MV-4-11 (cell line): Measurements from ENCODE around the gene MYH7.
"Not testable (repeated sequence)": the region's sequence is repeated elsewhere in the genome, so short reads cannot be mapped to it uniquely, and the experiment has no call there.

Source experiments
- DNase-seq: peaks from one replicate; lab custom pipeline; 2025; lab: John Stamatoyannopoulos, UW

Gene MYH7

GRCh38 chr14:23406725-23407355 is 28.6 kb downstream of the MYH7 start:
- no peak for DNase-seq

- DNase-seq, result no peak
Observed at GRCh38 chr14:23406244-23406643, 29.2 kb downstream of the MYH7 start.

DNA sequence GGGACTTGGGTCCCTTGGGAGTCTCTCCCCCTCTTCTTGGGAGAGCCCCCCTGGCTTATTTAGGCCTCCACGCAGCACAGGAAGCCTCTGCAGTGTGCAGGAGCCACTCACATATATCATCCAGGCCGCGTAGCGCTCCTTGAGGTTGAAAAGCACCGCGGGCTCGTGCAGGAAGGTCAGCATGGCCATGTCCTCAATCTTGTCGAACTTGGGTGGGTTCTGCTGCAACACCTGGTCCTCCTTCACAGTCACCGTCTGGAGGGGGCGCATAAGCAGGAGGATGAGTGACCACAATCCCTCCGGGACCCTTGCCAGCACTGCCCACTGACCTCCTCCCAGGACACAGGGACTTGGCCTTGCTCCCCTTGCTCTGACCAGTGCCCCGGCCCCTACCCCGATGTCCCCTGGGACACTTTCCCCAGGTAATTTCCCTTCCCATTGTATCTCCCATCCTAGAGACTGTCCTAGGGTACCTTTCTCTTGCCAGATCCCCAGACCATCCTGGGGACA is 29.9 kb downstream of the MYH7 start:
- no peak for DNase-seq

DNA sequence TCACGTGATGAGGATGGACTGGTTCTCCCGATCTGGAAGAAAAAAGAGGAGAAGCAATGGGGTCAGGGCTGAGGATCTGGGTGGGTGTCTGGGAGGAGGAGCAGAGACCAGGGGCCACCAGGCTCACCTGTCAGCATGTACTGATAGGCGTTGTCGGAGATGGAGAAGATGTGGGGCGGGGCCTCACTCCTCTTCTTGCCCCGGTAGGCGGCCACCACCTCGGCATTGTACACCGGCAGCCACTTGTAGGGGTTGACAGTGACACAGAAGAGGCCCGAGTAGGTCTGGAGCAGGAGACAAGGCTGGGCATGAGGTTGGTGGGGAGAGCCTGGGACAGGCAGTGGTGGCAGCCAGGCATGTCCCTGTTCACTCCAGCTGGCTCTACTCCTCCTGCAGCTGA is 30.4 kb downstream of the MYH7 start:
- DNase-seq, result no peak

DNA sequence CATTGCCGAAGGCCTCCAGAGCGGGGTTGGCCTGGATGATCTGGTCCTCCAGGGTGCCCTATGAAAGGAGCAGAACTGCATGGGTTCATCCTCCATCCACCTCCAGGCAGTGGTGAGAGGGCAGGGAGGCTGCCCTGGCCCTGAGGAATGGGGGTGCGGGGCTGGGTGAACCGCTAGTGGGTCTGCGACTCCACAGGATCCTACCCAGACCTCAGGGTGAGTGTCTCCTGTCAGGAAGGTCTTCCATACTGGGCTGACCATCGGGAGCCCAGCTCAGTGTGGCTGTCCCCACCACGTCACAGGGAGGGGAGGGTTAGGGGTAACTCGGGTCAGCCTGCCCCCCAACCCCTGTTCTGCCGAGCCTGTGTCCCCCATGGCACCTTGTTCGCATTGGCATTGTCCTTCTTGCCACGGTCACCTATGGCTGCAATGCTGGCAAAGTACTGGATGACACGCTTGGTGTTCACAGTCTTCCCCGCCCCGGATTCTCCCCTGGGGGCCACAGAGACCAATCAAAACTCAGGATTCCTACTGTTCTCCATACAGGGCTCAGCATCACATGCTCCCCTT is 31.0 kb downstream of the MYH7 start:
- DNase-seq, result no peak

DNA sequence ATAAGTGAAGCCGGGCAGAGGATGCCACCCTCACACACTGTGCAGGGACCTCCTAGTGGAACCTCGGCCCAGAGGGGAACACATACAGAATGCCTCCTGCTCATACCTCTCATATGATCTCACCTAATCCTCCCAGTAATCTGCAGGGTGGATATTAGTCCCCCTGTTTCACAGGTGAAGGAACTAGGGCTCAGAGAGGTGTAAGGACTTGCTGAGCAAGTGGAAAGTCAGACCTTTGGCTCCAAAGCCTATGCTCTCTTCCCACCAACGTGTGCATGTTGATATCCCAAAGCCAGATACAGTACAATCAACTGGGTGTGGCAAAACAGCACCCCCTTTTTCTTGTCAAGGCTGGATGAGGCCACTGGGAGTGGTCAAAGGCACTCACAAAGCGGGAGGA is 31.6 kb downstream of the MYH7 start:
- no peak for DNase-seq

GRCh38 chr14:23403139-23403438 is 32.4 kb downstream of the MYH7 start:
- no peak for DNase-seq

- peak; percentile 8 for DNase-seq
Observed at GRCh38 chr14:23402296-23403138, 32.9 kb downstream of the MYH7 start.

- peak; percentile 70 for DNase-seq
Observed at GRCh38 chr14:23401291-23401690, 34.2 kb downstream of the MYH7 start.

- peak; percentile 57 for DNase-seq
Observed at GRCh38 chr14:23400496-23401149, 34.8 kb downstream of the MYH7 start.

DNA sequence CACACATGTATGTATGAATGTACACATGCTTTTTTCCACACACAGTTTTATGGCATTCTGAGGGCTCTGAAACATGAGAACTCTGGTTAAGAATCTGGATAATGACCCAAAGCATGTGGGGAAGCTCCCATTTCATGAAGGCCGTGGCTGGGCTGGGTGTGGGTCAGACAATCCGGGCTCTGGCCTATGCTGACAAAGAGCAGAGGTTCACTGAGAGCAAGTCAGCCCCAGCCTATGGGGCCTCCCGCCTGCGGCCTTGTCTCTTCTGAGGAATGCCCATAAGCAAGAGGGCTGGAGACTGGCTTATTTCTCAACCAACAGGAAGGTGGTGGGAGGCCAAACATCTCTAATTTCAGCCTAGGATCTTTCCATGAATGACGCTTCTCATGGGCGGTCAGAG is 35.9 kb downstream of the MYH7 start:
- no peak for DNase-seq

DNA sequence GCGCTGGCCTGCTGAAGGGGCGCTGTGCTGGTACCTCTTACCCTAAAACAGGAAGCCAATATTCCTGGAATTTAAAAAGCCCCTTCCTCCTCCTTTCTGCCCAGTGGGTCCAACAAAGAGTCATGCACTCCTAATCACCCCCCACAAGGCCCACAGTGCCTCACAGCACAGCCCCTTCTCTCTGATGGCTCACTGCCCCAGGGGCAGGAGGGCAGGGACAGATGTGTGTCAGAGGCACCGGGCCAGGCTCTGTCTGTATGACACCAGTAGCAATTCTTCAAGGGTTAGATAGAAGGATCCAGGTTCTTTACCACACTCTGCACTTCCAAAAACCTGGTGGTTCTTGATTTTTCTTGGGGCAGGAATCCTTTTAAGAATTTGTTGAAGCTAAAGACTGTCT is 36.3 kb downstream of the MYH7 start:
- DNase-seq, result no peak

GRCh38 chr14:23398348-23398747 is 37.1 kb downstream of the MYH7 start:
- DNase-seq, result no peak

- DNase-seq, result no peak
Observed at GRCh38 chr14:23396781-23397407, 38.6 kb downstream of the MYH7 start.

GRCh38 chr14:23396126-23396525 is 39.3 kb downstream of the MYH7 start:
- no peak for DNase-seq

DNA sequence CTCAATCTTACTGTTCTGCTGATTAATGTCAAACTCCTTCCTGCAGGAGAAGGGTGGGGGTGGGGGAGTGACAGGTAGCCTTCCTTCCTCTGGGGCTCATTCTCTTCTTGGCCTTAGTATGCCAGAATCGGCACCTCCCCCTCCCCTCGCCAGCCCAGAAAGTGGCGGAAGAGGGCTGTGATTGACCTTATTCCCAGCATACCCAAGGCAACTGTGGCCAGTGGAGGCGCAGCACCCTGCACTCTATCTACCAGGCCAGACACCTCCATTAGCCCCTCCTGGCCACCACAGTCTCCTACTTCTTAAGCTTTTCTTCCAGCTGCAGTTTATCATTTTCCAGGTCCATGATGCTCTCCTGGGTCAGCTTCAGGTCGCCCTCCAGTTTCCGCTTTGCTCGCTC is 42.8 kb downstream of the MYH7 start:
- no peak for DNase-seq

- not testable (repeated sequence) for DNase-seq
Observed at GRCh38 chr14:23389871-23390270, 45.6 kb downstream of the MYH7 start.

DNA sequence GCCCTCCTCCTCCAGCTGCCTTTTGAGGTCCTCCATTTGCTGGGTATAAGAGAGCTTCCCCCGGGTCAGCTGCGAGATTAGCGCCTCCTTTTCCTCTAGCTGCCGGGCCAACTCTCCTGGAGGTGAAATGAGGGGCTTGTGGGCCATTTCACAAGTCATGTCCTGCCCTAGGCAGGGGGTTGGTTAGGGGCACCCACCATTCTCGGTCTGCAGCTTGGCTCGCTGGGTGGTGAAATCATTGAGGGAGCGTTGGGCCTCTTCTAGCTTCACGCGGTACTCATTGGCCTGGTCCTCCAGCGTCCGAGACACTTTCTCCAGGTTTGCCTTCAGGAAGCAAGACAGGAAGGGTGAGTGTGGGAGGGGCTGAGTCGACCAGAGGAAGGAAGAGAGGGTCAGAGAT is 46.1 kb downstream of the MYH7 start:
- DNase-seq, result no peak

DNA sequence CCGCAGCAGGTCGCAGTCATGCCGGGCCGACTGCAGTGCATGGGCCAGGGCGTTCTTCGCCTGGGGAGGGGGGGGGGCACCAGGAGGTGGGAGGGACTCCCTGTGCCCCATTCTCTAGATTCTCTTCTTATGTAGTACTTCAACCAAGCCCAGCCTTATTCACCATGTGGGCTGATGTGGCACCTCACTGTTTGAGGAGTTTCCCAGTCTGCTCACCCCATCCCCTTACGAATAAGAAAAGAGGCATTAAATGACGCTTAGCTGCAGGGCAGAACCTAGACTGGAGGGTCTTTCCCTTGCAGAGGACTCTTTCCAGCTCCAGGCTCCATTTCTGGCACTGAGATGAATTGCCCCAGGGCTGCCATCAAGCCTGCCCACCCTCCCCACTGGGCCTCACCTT is 46.5 kb downstream of the MYH7 start:
- DNase-seq, result no peak

DNA sequence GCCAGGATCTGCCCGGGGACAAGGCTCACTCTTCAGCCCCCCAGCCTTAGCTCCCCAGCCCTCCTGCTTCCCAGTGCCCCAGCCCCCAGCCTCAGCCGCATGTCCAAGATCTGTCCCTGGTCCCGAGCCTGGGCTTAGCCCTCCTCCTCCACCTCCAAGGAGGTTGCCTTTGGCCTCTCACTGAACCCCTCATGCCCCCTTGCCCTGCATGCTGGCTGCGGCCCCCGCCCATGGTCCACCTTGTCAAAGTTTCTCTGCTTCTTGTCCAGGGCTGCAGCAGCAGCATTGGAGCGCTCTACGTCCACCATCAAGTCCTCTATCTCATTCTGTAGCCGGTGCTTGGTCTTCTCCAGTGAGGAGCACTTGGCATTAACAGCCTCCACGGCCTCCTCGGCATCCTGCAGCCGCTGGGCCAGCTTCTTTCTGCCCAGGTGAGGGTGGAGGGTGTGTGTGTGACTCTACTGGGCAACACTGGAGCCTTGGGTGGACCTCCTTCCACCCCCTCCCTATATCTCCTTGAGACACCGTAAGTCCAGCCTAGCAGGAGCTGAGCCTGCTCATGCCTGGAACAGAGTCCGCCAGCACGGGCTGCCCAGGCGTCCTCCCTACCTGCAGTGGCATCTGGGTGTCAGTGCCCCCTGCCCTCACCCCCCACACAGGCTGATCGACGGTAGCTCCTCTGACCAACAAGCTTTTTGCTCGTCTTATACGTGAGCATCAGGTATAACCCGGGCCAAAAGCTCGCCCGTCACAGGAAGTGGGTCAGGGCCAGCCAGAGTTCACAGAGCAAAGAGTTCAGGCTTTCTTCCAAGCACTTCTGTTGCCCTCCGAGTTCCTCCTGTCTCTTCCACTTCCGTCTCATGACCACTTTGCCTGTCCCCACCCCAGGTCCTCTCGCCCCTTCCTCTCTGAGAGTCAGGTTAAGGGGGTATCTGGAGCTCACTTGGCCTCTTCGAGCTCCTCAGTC is 47.3 kb downstream of the MYH7 start:
- DNase-seq, result no peak

- DNase-seq, result no peak
Observed at GRCh38 chr14:23386999-23387398, 48.5 kb downstream of the MYH7 start.
